Measurements from ENCODE around the gene ABCC9. TPM values are rescaled to one million over a fixed set of nuclear protein-coding genes. Genes with fewer than 3 reads are reported as not detected.

ABCC9 gene
- total RNA-seq, 4 donors from 2014 or later = 12.5 to 41.6 (median 27.3) TPM

DNA sequence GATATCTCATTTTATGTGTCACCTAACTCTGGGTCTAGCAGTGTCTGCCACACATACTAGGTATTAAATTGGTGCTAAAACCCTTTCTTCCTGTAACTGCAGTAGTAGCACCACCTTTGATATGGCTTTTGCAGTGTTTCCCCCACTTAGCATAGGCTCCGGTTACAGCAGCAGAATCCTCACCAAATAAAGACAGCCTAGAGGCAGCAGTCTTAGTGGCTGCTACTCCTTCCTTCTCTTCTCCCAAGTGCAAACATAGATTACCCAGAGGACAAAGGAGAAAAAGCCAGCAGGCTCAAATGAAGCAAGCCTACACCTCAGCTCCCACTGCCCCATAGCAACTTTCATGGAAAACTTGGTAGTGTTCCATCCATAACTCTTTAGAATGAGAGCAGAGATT lies 30.1 kb upstream of the ABCC9 start:
- Histone ChIP-seq H3K36me3 (no peaks in the 10 kb centered on the region), H3K4me3 (no peak overlapping the region), H3K27me3 (no peaks in the 10 kb centered on the region), H3K9me3 (no peaks in the 10 kb centered on the region), H3K4me1 (no peaks in the 10 kb centered on the region), H3K27ac (no peak overlapping the region)
- TF ChIP-seq, protein P1, sequence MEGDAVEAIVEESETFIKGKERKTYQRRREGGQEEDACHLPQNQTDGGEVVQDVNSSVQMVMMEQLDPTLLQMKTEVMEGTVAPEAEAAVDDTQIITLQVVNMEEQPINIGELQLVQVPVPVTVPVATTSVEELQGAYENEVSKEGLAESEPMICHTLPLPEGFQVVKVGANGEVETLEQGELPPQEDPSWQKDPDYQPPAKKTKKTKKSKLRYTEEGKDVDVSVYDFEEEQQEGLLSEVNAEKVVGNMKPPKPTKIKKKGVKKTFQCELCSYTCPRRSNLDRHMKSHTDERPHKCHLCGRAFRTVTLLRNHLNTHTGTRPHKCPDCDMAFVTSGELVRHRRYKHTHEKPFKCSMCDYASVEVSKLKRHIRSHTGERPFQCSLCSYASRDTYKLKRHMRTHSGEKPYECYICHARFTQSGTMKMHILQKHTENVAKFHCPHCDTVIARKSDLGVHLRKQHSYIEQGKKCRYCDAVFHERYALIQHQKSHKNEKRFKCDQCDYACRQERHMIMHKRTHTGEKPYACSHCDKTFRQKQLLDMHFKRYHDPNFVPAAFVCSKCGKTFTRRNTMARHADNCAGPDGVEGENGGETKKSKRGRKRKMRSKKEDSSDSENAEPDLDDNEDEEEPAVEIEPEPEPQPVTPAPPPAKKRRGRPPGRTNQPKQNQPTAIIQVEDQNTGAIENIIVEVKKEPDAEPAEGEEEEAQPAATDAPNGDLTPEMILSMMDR (IDR thresholded peaks at IDR 0.05) = no peak
- TF ChIP-seq POLR2A (IDR thresholded peaks at IDR 0.05) (no peak), EP300 (IDR thresholded peaks at IDR 0.05) (no peak)
- 22 to 28% methylated on average over 1 of the region's 1 CpG for WGBS, 2 donors
- DNase-seq (ENCODE audit: low spot score in 2 of 2) = no peak

DNA sequence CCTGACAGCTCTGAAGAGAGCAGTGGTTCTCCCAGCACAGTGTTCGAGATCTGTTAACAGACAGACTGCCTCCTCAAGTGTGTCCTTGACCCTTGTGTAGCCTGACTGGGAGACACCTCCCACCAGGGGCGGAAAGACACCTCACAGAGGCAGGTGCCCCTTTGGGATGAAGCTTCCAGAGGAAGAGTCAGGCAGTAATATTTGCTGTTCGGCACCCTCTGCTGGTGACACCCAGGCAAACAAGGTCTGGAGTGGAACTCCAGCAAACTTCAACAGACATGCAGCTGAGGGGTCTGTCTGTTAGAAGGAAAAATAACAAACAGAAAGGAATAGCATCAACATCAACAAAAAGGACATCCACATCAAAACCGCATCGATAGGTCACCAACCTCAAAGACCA lies 21.6 kb upstream of the ABCC9 start:
- 94 to 97% methylated on average over 5 of the region's 5 CpGs for WGBS, 2 donors
- Histone ChIP-seq H3K4me1 (no peaks in the 10 kb centered on the region), H3K9me3 (peaks cover 0 to 15% (median 0%) of the 10 kb centered on the region in 4 donors), H3K27me3 (no peaks in the 10 kb centered on the region), H3K36me3 (no peaks in the 10 kb centered on the region), H3K4me3 (no peak overlapping the region), H3K27ac (no peak overlapping the region)
- no peak for TF ChIP-seq EP300 (IDR thresholded peaks at IDR 0.05)
- no peak for TF ChIP-seq POLR2A (IDR thresholded peaks at IDR 0.05)
- TF ChIP-seq, protein P1 (IDR thresholded peaks at IDR 0.05) = no peak
- DNase-seq (ENCODE audit: low spot score in 2 of 2) = no peak

DNA sequence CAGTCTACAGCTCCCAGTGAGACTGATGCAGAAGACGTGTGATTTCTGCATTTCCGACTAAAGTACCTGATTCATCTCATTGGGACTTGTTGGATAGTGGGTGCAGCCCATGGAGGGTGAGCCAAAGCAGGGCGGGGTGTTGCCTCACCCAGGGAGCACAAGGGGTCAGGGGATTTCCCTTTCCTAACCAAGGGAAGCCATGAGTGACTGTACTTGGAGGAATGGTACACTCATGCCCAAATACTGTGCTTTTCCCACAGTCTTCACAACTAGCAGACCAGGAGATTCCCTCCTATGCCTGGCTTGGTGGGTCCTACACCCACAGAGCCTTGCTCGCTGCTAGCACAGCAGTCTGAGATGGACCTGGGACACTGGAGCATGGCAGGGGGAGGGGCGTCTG lies 21.0 kb upstream of the ABCC9 start:
- peaks cover 0 to 15% (median 0%) of the 10 kb centered on the region in 4 donors for H3K9me3 ChIP-seq
- no peak overlapping the region for H3K4me3 ChIP-seq
- no peaks in the 10 kb centered on the region for H3K27me3 ChIP-seq
- no peak overlapping the region for H3K27ac ChIP-seq
- WGBS, 2 donors = 95% methylated on average over 5 of the region's 5 CpGs
- TF ChIP-seq, protein P1 (IDR thresholded peaks at IDR 0.05) = no peak
- TF ChIP-seq POLR2A (IDR thresholded peaks at IDR 0.05) (no peak), EP300 (IDR thresholded peaks at IDR 0.05) (no peak)
- DNase-seq (ENCODE audit: low spot score in 2 of 2) = no peak
- H3K4me1 ChIP-seq = no peaks in the 10 kb centered on the region
- no peaks in the 10 kb centered on the region for H3K36me3 ChIP-seq

DNA sequence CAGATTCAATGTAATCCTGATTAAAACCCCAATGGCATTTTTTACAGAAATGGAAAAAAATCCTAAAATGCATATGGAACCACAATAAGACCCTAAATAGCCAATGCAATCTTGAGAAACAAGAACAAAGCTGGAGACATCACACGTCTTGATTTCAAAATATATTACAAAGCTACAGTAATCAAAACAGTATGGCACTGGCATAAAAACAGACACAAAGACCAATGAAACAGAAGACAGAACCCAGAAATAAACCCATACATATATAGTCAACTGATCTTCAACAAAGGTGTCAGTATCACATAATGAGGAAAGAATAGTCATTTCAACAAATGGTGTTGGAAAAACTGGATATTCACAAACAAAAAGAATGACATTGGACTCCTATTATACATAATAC lies 9.4 kb upstream of the ABCC9 start:
- no peak for TF ChIP-seq EP300 (IDR thresholded peaks at IDR 0.05)
- TF ChIP-seq POLR2A (IDR thresholded peaks at IDR 0.05) = no peak
- TF ChIP-seq, protein P1 (IDR thresholded peaks at IDR 0.05) = no peak
- H3K27ac ChIP-seq = no peak overlapping the region
- no peaks in the 10 kb centered on the region for H3K27me3 ChIP-seq
- DNase-seq (ENCODE audit: low spot score in 2 of 2) = no peak
- H3K4me1 ChIP-seq = no peaks in the 10 kb centered on the region
- no peak overlapping the region for H3K4me3 ChIP-seq
- H3K9me3 ChIP-seq = peaks cover 0 to 52% (median 6%) of the 10 kb centered on the region in 4 donors
- WGBS, 2 donors = 80 to 90% methylated on average over 1 of the region's 1 CpG
- no peaks in the 10 kb centered on the region for H3K36me3 ChIP-seq

DNA sequence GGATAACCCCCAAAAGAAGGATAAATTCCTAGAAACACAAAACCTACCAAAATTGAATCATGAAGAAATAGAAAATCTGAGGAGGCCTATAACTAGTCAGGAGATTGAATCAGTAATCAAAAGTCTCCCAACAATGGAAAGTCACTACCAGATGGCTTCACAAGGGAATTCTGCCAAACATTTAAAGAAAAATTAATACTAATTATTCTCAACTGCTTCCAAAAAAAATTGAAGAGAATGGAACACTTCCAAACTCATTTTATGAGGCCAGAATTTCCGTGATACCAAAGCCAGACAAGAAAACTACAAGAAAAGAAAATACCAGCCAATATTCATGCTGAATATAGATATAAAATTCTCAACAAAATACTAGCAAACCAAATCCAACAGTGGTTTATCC lies 7.8 kb upstream of the ABCC9 start:
- no peaks in the 10 kb centered on the region for H3K27me3 ChIP-seq
- TF ChIP-seq EP300 (IDR thresholded peaks at IDR 0.05) = no peak
- TF ChIP-seq, protein P1 (IDR thresholded peaks at IDR 0.05) = no peak
- no peak for TF ChIP-seq POLR2A (IDR thresholded peaks at IDR 0.05)

More for the DNA sequence above, 7.8 kb upstream of the ABCC9 start:
- no peak overlapping the region for H3K4me3 ChIP-seq
- DNase-seq (ENCODE audit: low spot score in 2 of 2) = no peak
- H3K36me3 ChIP-seq = no peaks in the 10 kb centered on the region
- H3K9me3 ChIP-seq = peaks cover 0 to 54% (median 6%) of the 10 kb centered on the region in 4 donors
- no peaks in the 10 kb centered on the region for H3K4me1 ChIP-seq
- 38 to 60% methylated on average over 1 of the region's 1 CpG for WGBS, 2 donors
- no peak overlapping the region for H3K27ac ChIP-seq
